22Rv1 (cell line): Measurements from ENCODE around the gene IMMP2L.

Experiments
- ZFX ChIP-seq: fragments of 450-650 bp; IDR thresholded peaks from 2 replicates; pipeline ENCODE4 v1.6.1; 2017; ENCODE audit warnings: antibody characterized with exemption, borderline replicate concordance
- TF ChIP-seq, protein P1 (sequence below): fragments of 450-650 bp; IDR thresholded peaks from 2 replicates; pipeline ENCODE4 v1.5.1; 2017; ENCODE audit warnings: mild to moderate bottlenecking

DNA sequence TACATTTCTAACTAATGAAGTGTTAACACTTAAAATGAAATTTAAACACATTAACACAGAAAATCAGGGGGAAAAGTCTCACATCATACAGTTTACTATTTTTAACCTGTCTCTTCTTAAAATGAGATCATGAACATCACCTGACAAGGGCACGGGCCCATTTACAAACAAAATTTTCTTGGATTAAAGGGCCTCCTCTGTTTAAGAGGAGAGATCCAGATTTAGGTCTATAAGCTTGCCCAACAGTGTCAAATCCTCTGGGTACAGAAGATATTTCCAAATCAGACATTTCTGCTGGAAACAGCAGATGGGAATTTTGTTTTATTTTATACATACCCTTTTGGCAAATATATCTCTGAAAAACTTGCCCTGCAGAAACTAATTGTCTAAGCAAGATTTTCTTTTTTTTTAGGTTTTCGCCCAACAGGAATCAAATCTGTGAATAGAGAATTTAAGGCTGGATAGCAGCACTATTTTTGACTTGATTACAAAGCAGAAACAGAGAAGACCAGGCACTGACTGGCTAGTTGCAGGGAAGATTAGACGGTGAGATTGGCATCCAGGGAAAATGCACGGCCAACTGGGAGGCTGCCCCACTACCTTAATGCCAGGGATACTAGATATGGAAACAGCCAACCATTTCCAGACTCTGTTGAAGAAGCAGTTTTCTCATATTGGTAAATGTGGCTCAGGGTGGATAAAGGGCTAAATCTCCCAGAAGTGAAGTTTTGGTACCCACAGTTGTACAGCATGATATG lies 298.0 kb downstream of the IMMP2L start:
- no peak for TF ChIP-seq ZFX
- TF ChIP-seq, protein P1, sequence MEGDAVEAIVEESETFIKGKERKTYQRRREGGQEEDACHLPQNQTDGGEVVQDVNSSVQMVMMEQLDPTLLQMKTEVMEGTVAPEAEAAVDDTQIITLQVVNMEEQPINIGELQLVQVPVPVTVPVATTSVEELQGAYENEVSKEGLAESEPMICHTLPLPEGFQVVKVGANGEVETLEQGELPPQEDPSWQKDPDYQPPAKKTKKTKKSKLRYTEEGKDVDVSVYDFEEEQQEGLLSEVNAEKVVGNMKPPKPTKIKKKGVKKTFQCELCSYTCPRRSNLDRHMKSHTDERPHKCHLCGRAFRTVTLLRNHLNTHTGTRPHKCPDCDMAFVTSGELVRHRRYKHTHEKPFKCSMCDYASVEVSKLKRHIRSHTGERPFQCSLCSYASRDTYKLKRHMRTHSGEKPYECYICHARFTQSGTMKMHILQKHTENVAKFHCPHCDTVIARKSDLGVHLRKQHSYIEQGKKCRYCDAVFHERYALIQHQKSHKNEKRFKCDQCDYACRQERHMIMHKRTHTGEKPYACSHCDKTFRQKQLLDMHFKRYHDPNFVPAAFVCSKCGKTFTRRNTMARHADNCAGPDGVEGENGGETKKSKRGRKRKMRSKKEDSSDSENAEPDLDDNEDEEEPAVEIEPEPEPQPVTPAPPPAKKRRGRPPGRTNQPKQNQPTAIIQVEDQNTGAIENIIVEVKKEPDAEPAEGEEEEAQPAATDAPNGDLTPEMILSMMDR = no peak
